Measurements from ENCODE around the gene CRACDL. TPM values are rescaled to one million over a fixed set of nuclear protein-coding genes. Genes with fewer than 3 reads are reported as not detected.

CRACDL gene
- total RNA-seq, 1 donor from 2014 or later: 0.12 TPM

GRCh38 chr2:98823196-98824170 lies 112.5 kb downstream of the CRACDL start:
- DNase-seq: peak; percentile 54
- peak overlapping the region; percentile 84 for H3K4me3 Mint-ChIP-seq
- H3K4me1 Mint-ChIP-seq: peaks cover 17% of the 10 kb centered on the region
- peak overlapping the region; percentile 79 for H3K27ac Mint-ChIP-seq
- peaks cover 5% of the 10 kb centered on the region for H3K27me3 Mint-ChIP-seq
- H3K36me3 Mint-ChIP-seq (ENCODE audit: low read depth): peaks cover 2% of the 10 kb centered on the region
- no peaks in the 10 kb centered on the region for H3K9me3 Mint-ChIP-seq
- intact Hi-C loops (cut with micrococcal nuclease): loop anchor here (2.0 to 5.0 kb wide), 2 partner anchors 51 to 91 kb away; partner anchors contain the start of gene MGAT4A

DNA sequence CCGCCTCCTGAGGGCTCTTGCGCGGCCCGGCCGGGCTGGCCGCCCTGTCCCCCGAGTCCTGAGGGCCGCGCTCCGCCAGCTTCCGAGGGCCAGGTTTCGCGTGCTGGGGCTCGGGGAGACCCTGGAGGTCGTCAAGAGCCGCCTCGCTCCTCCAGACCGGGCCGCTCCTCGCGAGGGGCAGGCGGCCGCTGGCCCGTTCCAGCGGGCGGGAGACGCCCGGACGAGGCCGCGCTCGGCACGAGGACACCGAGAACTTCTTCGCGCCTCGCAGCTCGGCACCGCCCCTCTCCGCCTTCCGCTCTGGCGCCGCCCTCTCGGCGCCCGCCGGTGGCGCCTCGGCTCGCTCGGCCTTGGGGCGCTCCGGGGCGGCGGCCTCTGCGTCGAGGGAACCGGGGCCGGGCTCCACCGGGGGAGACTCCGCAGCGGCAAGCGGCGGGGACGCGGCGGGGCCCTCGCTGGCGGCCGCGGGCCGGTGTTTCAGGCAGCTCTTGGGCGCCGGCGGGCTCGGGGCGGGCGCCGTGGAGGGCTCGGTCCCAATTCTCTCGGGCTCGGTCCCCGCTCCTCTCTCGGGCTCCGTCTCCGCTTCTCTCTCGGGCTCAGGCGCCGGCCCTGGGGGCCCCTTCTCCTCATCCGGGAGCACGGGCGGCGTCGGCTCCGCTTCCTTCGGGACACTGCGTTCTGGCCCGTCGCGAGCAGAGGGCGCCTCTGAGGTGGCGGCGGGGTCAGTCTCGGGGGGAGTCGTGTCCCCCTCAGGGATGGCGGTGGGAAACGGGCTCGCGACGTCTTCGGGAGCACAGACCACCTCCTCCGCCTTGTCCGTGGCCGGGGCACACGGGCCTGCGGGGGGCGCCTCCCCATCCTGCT lies 113.5 kb downstream of the CRACDL start:
- peak; percentile 92 for DNase-seq
- H3K27ac Mint-ChIP-seq: no peak overlapping the region
- peak overlapping the region; percentile 74 for H3K4me3 Mint-ChIP-seq
- H3K27me3 Mint-ChIP-seq: peaks cover 5% of the 10 kb centered on the region
- H3K36me3 Mint-ChIP-seq (ENCODE audit: low read depth): peaks cover 2% of the 10 kb centered on the region
- peaks cover 10% of the 10 kb centered on the region for H3K4me1 Mint-ChIP-seq
- H3K9me3 Mint-ChIP-seq: no peaks in the 10 kb centered on the region
- intact Hi-C loops (cut with micrococcal nuclease): loop anchor here (5.0 kb wide), 1 partner anchor 90 kb away; the partner anchor contains the start of gene MGAT4A

GRCh38 chr2:98821629-98822135 lies 114.3 kb downstream of the CRACDL start:
- H3K27me3 Mint-ChIP-seq: peaks cover 5% of the 10 kb centered on the region
- H3K36me3 Mint-ChIP-seq (ENCODE audit: low read depth): peaks cover 2% of the 10 kb centered on the region
- no peaks in the 10 kb centered on the region for H3K9me3 Mint-ChIP-seq
- H3K4me1 Mint-ChIP-seq: peaks cover 10% of the 10 kb centered on the region
- intact Hi-C loops (cut with micrococcal nuclease): loop anchor here (5.0 kb wide), 1 partner anchor 89 kb away; the partner anchor contains the start of gene MGAT4A
- no peak overlapping the region for H3K4me3 Mint-ChIP-seq
- DNase-seq: peak; percentile 48
- no peak overlapping the region for H3K27ac Mint-ChIP-seq

DNA sequence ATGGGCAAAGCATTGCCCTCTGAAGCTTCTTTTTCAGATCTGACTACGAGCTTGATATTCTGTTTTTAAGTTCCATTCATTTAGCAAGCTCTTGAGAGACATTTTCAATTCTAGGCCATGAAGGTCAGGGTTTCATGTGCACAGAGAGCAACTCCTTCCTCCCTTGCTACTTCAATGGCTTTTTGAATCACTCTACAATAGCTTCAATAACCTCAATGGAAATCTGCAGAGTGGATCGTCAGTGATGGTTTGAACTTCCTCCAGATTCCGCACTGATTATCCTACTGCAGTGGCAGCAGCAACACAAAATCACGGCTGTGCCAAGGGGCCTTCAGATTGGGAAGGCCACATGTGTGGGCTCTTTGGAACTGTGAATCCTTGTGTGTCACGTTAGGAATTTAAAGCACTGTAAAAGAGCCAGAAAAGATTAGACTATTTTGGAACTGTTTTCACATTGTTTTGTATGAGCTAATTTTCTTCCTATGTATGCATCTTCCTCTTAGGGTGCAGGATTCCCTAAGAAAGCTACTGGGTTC lies 116.7 kb downstream of the CRACDL start:
- intact Hi-C loops (cut with micrococcal nuclease): no loop called here
- Mint-ChIP-seq H3K27ac (no peak overlapping the region), H3K4me3 (no peak overlapping the region), H3K9me3 (no peaks in the 10 kb centered on the region), H3K4me1 (peaks cover 9% of the 10 kb centered on the region), H3K36me3 (ENCODE audit: low read depth) (peaks cover 2% of the 10 kb centered on the region), H3K27me3 (peaks cover 19% of the 10 kb centered on the region)
- DNase-seq: peak; percentile 46

DNA sequence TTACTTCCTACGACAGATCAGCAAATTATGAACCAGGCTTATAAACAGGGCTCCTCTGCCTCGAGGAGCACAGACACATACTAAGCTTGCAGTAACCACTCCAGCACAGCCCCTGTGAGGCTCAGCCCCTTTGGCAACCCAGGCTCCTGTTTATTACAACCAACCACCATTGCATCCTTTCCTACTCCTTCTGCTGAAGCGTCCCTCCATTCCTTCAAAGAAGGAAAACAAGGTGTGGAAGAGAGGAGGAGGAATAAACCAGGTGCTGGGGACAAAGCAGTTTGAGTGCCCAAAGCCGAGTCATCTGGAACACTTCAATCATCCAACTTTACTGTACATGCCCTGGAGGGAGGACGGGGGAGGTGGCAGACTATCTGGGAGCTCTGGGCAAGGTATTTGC lies 117.9 kb downstream of the CRACDL start:
- Mint-ChIP-seq H3K9me3 (no peaks in the 10 kb centered on the region), H3K36me3 (ENCODE audit: low read depth) (no peaks in the 10 kb centered on the region), H3K4me1 (no peaks in the 10 kb centered on the region), H3K27ac (no peak overlapping the region), H3K27me3 (peaks cover 16% of the 10 kb centered on the region), H3K4me3 (no peak overlapping the region)
- DNase-seq: no peak
- intact Hi-C loops (cut with micrococcal nuclease): no loop called here

DNA sequence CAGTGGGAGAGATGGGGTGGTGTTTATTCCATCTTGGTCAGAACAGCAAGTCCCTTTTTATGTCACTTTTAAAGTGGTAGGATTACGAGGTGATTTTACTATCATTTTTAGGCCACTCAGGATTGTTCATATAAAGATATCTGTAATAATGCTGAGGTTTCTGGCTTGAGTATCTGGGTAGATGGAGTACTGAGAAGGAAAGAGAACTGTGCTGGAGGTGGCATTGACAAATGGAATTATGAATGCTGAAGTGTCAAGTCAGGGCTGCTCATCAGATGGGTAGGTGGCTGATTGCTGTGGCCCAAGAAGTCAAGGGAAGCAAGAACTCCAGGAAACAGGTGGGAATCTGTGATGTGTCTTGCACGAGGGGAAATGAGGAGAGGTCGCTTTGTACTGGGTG lies 119.7 kb downstream of the CRACDL start:
- intact Hi-C loops (cut with micrococcal nuclease): no loop called here
- Mint-ChIP-seq H3K4me1 (no peaks in the 10 kb centered on the region), H3K27ac (no peak overlapping the region), H3K4me3 (no peak overlapping the region), H3K27me3 (peaks cover 19% of the 10 kb centered on the region), H3K9me3 (no peaks in the 10 kb centered on the region), H3K36me3 (ENCODE audit: low read depth) (no peaks in the 10 kb centered on the region)
- DNase-seq: no peak

- H3K27me3 Mint-ChIP-seq: peaks cover 21% of the 10 kb centered on the region
- H3K4me3 Mint-ChIP-seq: no peak overlapping the region
- H3K27ac Mint-ChIP-seq: no peak overlapping the region
- no peaks in the 10 kb centered on the region for H3K36me3 Mint-ChIP-seq (ENCODE audit: low read depth)
- H3K9me3 Mint-ChIP-seq: no peaks in the 10 kb centered on the region
- intact Hi-C loops (cut with micrococcal nuclease): no loop called here
- DNase-seq: no peak
- H3K4me1 Mint-ChIP-seq: no peaks in the 10 kb centered on the region
These were observed 120.2 kb downstream of the CRACDL start for GRCh38 chr2:98815795-98816194.

DNA sequence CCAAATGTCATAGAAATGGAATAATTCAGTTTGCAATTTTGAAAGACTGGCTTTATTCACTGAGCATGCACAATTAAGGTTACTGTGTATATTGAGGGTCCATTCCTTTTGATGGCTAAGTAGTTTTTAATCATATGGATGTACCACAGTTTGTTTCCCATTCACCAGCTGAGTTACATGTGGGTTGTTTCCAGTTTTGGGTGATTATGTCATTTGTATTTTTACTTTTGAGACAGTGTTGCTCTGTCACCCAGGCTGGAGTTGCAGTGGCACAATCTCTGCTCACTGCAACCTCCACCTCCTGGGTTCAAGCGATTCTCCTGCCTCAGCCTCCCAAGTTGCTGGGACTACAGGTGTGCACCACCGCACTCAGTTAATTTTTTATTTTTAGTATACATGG lies 124.3 kb downstream of the CRACDL start:
- intact Hi-C loops (cut with micrococcal nuclease): no loop called here
- Mint-ChIP-seq H3K27me3 (peaks cover 30% of the 10 kb centered on the region), H3K27ac (no peak overlapping the region), H3K9me3 (no peaks in the 10 kb centered on the region), H3K36me3 (ENCODE audit: low read depth) (no peaks in the 10 kb centered on the region), H3K4me1 (peaks cover 12% of the 10 kb centered on the region), H3K4me3 (no peak overlapping the region)
- no peak for DNase-seq

GRCh38 chr2:98810588-98810928 lies 125.5 kb downstream of the CRACDL start:
- no peak overlapping the region for H3K4me3 Mint-ChIP-seq
- intact Hi-C loops (cut with micrococcal nuclease): no loop called here
- peaks cover 12% of the 10 kb centered on the region for H3K4me1 Mint-ChIP-seq
- no peak for DNase-seq
- H3K36me3 Mint-ChIP-seq (ENCODE audit: low read depth): no peaks in the 10 kb centered on the region
- no peaks in the 10 kb centered on the region for H3K9me3 Mint-ChIP-seq
- peaks cover 26% of the 10 kb centered on the region for H3K27me3 Mint-ChIP-seq
- H3K27ac Mint-ChIP-seq: no peak overlapping the region

- Mint-ChIP-seq H3K36me3 (ENCODE audit: low read depth) (no peaks in the 10 kb centered on the region), H3K4me3 (no peak overlapping the region), H3K27ac (no peak overlapping the region), H3K27me3 (peaks cover 21% of the 10 kb centered on the region), H3K9me3 (no peaks in the 10 kb centered on the region), H3K4me1 (peaks cover 12% of the 10 kb centered on the region)
- DNase-seq: no peak
- intact Hi-C loops (cut with micrococcal nuclease): loop anchor here (5.0 kb wide), 1 partner anchor 38 kb away; no protein-coding TSS in a partner anchor
These were observed 126.0 kb downstream of the CRACDL start for GRCh38 chr2:98809878-98810587.

DNA sequence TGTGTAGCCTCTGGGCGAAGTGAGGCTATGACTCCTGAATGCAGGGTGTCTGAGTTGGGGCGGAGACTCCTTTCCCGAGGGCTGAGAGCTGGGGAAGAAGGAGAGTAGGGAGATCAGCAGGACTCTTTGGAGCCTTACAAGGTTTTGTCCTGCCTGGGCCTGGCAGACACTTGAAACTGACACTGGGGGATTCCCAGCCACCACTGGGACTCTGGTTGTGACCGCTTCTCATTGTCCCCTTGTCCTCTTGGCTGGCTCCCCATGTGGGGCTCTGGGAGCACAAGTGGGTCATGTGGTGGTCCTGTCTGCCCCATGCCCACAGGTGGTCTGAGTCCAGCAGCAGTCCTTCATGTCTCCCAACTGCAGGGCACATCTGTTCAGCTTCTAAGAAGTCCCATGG lies 126.9 kb downstream of the CRACDL start:
- no peak overlapping the region for H3K4me3 Mint-ChIP-seq
- H3K9me3 Mint-ChIP-seq: no peaks in the 10 kb centered on the region
- H3K27me3 Mint-ChIP-seq: peaks cover 16% of the 10 kb centered on the region
- peaks cover 14% of the 10 kb centered on the region for H3K4me1 Mint-ChIP-seq
- H3K36me3 Mint-ChIP-seq (ENCODE audit: low read depth): no peaks in the 10 kb centered on the region
- no peak overlapping the region for H3K27ac Mint-ChIP-seq
- intact Hi-C loops (cut with micrococcal nuclease): loop anchor here (5.0 kb wide), 1 partner anchor 37 kb away; no protein-coding TSS in a partner anchor
- no peak for DNase-seq

DNA sequence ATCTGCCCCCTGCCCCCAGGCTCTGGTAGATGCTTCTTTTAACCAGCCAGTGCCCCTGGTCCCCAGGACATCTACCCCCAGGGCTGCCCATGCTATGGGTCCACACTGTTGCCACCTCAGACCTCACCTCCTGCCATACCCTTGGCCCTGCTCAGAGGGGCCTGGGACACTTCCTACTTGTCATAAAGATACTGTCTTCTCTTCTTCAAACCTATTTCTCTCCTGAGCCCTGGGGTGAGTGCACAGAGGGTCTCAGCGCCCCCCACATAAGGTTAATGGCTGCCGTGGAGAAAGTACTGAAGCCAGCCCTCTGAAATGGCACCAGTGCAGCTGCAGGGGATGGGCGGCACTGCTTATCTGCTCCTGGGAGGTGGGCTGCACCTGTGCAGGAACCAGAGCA lies 127.5 kb downstream of the CRACDL start:
- Mint-ChIP-seq H3K4me3 (no peak overlapping the region), H3K9me3 (no peaks in the 10 kb centered on the region), H3K36me3 (ENCODE audit: low read depth) (no peaks in the 10 kb centered on the region), H3K4me1 (peaks cover 14% of the 10 kb centered on the region), H3K27me3 (peaks cover 15% of the 10 kb centered on the region), H3K27ac (no peak overlapping the region)
- intact Hi-C loops (cut with micrococcal nuclease): loop anchor here (5.0 kb wide), 1 partner anchor 36 kb away; no protein-coding TSS in a partner anchor
- DNase-seq: no peak

DNA sequence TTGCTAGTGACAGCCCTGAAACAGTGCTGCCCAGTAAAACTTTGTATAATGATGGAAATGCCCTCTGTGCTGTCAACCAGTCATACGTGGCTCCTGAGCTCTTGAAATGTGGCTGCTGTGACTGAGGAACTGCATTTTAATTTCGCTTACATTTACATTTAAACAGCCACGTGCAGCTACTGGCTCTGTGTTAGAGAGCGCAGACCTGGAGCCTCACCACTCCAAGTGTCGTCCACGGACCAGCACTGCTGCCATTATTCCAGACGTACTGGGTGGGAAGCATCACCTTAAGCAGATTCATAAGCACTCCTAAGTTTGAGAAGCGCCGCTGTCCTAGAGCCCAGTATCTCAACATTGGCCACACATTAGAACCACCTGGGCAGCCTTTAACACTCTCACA lies 128.1 kb downstream of the CRACDL start:
- H3K36me3 Mint-ChIP-seq (ENCODE audit: low read depth): no peaks in the 10 kb centered on the region
- H3K27ac Mint-ChIP-seq: no peak overlapping the region
- H3K27me3 Mint-ChIP-seq: peaks cover 15% of the 10 kb centered on the region
- H3K9me3 Mint-ChIP-seq: no peaks in the 10 kb centered on the region
- H3K4me1 Mint-ChIP-seq: peaks cover 14% of the 10 kb centered on the region
- no peak overlapping the region for H3K4me3 Mint-ChIP-seq
- DNase-seq: no peak
- intact Hi-C loops (cut with micrococcal nuclease): loop anchor here (5.0 kb wide), 1 partner anchor 36 kb away; no protein-coding TSS in a partner anchor
